ENCODE measurements around the gene SRC. TPM values are rescaled to one million over a fixed set of nuclear protein-coding genes. Genes with fewer than 3 reads are reported as not detected.
A peak's percentile ranks its signal among the peaks of the same experiment; 100 is the strongest.

SRC gene
- total RNA-seq, 3 donors from 2014 or later: 111 to 155 (median 132) TPM

GRCh38 chr20:37385659-37386504 lies 39.9 kb downstream of the SRC start:
- no peak overlapping the region for H3K4me3 ChIP-seq
- no peak for ATAC-seq
- no peak for DNase-seq
- intact Hi-C loops (cut with DNase I, micrococcal nuclease): loop anchor here (5.0 to 10.0 kb wide), 4 partner anchors 104 to 149 kb away; partner anchors contain the start of genes BLCAP (in 1 of the 2), GHRH (in 1 of the 2) and NNAT (in 1 of the 2)
- no peaks in the 10 kb centered on the region for H3K36me3 ChIP-seq (ENCODE audit: low read depth)
- peaks cover 4% of the 10 kb centered on the region for H3K4me1 ChIP-seq (ENCODE audit: low read depth)
- TF ChIP-seq, protein P1, sequence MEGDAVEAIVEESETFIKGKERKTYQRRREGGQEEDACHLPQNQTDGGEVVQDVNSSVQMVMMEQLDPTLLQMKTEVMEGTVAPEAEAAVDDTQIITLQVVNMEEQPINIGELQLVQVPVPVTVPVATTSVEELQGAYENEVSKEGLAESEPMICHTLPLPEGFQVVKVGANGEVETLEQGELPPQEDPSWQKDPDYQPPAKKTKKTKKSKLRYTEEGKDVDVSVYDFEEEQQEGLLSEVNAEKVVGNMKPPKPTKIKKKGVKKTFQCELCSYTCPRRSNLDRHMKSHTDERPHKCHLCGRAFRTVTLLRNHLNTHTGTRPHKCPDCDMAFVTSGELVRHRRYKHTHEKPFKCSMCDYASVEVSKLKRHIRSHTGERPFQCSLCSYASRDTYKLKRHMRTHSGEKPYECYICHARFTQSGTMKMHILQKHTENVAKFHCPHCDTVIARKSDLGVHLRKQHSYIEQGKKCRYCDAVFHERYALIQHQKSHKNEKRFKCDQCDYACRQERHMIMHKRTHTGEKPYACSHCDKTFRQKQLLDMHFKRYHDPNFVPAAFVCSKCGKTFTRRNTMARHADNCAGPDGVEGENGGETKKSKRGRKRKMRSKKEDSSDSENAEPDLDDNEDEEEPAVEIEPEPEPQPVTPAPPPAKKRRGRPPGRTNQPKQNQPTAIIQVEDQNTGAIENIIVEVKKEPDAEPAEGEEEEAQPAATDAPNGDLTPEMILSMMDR (IDR thresholded peaks at IDR 0.05): no peak
- H3K9me3 ChIP-seq: no peaks in the 10 kb centered on the region

DNA sequence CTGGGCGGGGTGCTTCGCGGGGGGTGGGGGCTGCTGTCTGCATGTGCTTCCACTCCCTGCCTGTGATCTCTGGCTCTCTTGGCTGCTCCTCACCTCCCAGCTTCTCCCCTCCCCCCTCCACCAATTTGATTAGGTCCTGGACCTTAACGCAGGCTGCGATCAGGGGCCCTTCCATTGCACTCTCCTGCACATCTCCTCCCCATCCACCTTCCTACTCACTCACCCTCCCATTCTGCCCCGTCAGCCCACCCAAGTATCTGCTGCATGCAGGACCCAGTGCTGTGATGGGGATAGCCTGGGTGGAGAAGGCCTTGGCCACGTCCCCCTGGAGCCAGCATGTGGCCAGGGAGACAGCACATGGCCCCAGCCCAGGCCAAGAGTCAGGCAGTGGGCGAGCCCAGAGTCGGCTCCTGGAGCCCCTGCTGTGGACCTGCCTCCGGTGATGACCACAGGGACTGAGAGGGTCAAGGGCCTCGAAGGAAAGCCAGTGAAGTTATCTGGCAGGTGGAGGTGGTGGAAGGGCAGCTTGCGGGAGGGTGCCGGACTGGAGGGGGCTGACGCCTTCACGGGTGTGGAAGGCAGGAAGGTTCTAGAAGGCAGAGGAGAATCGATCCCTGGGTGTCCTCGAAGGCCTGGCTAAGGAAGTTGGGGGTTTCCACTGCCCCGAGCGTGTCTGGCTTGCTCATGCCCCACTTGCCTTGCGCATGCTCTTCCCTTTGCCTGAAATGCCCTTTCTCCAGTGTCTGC lies 40.7 kb downstream of the SRC start:
- H3K36me3 ChIP-seq (ENCODE audit: low read depth): no peaks in the 10 kb centered on the region
- intact Hi-C loops (cut with DNase I, micrococcal nuclease): loop anchor here (5.0 to 10.0 kb wide), 4 partner anchors 104 to 148 kb away; partner anchors contain the start of genes BLCAP (in 1 of the 2), GHRH (in 1 of the 2) and NNAT (in 1 of the 2)
- DNase-seq (no peak), ATAC-seq (no peak)
- H3K4me1 ChIP-seq (ENCODE audit: low read depth): peaks cover 2% of the 10 kb centered on the region
- TF ChIP-seq, protein P1 (IDR thresholded peaks at IDR 0.05): no peak
- no peaks in the 10 kb centered on the region for H3K9me3 ChIP-seq
- H3K4me3 ChIP-seq: no peak overlapping the region

- DNase-seq (no peak), ATAC-seq (no peak)
- no peak overlapping the region for H3K4me3 ChIP-seq
- H3K4me1 ChIP-seq (ENCODE audit: low read depth): peaks cover 2% of the 10 kb centered on the region
- intact Hi-C loops (cut with DNase I, micrococcal nuclease): loop anchor here (5.0 to 10.0 kb wide), 4 partner anchors 105 to 147 kb away; partner anchors contain the start of genes BLCAP (in 1 of the 2), GHRH (in 1 of the 2) and NNAT (in 1 of the 2)
- no peaks in the 10 kb centered on the region for H3K36me3 ChIP-seq (ENCODE audit: low read depth)
- TF ChIP-seq, protein P1 (IDR thresholded peaks at IDR 0.05): no peak
- H3K9me3 ChIP-seq: no peaks in the 10 kb centered on the region
Observed at GRCh38 chr20:37387519-37388269, 41.8 kb downstream of the SRC start.

DNA sequence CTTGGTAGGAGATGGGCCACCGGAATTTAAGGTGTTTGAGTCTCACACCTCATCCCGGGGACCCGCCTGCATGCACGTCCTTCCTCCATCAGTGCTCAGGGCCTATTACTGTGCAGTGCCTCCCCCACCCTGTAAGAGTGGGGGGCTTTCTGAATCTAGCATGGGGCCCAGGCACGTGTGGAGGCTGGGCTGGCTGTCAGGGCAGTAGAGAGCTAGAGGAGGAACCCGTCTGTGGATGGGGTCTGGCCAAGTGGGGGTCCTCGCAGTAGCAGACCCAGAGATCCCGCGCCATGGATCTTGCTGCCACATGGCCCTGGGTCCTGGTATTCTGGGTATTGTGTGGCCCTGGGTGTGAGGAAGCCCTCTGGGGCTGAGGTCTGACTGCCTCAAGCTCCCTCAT lies 42.9 kb downstream of the SRC start:
- Histone ChIP-seq H3K4me3 (no peak overlapping the region), H3K4me1 (ENCODE audit: low read depth) (peaks cover 2% of the 10 kb centered on the region), H3K9me3 (no peaks in the 10 kb centered on the region), H3K36me3 (ENCODE audit: low read depth) (no peaks in the 10 kb centered on the region)
- TF ChIP-seq, protein P1 (IDR thresholded peaks at IDR 0.05): no peak
- intact Hi-C loops (cut with DNase I, micrococcal nuclease): loop anchor here (5.0 to 10.0 kb wide), 4 partner anchors 107 to 146 kb away; partner anchors contain the start of genes BLCAP (in 1 of the 2), GHRH (in 1 of the 2) and NNAT (in 1 of the 2)
- no peak for ATAC-seq
- no peak for DNase-seq

GRCh38 chr20:37389241-37389747 lies 43.4 kb downstream of the SRC start:
- Histone ChIP-seq H3K9me3 (no peaks in the 10 kb centered on the region), H3K36me3 (ENCODE audit: low read depth) (no peaks in the 10 kb centered on the region), H3K4me1 (ENCODE audit: low read depth) (peaks cover 2% of the 10 kb centered on the region), H3K4me3 (no peak overlapping the region)
- no peak for ATAC-seq
- intact Hi-C loops (cut with DNase I, micrococcal nuclease): loop anchor here (5.0 to 10.0 kb wide), 4 partner anchors 107 to 146 kb away; partner anchors contain the start of genes BLCAP (in 1 of the 2), GHRH (in 1 of the 2) and NNAT (in 1 of the 2)
- DNase-seq: peak in 1 of 3 donors; percentile 24
- TF ChIP-seq, protein P1 (IDR thresholded peaks at IDR 0.05): no peak

Measured in mucosa of descending colon (tissue), 3 donors.